ENCODE results near the gene STC2. TPM values are rescaled to one million over a fixed set of nuclear protein-coding genes. Genes with fewer than 3 reads are reported as not detected.

The STC2 gene
- polyA plus RNA-seq, 2 of the 4 experiments (the other 2 are of a cell fraction), result 45.2 to 46.1 TPM

- WGBS (ENCODE audit: missing lambda C conversion rate), result 43% methylated on average over 14 of the region's 77 CpGs
- peak in 1 of 2 experiments; percentile 47; a peak in 3 of 5 replicates for TF ChIP-seq RAD21 (conservative IDR thresholded peaks at IDR 0.05 in 1 of 2, IDR thresholded peaks at IDR 0.05 in 1 of 2)
- peak in 1 of 2 experiments; percentile 34; a peak in 1 of 4 replicates for TF ChIP-seq CEBPB (IDR thresholded peaks at IDR 0.05)
- peak; percentile 44 to 66; a peak in 4 of 5 replicates for TF ChIP-seq JUN (IDR thresholded peaks at IDR 0.05)
- peak; percentile 30; the same call in 2 of the 3 replicates for TF ChIP-seq CTCF (IDR thresholded peaks at IDR 0.05)
- peak; percentile 84 for TF ChIP-seq MAX (IDR thresholded peaks at IDR 0.05)
- TF ChIP-seq KDM5A (IDR thresholded peaks at IDR 0.05), result no peak
- peak; percentile 56; the same call in 2 of the 3 replicates for TF ChIP-seq SMC3 (IDR thresholded peaks at IDR 0.05)
- TF ChIP-seq MAFK (IDR thresholded peaks at IDR 0.05; ENCODE audit: partially characterized antibody), result no peak
- 0 out of 3 replicates have a peak, but pooled peaks have one; percentile 38 for TF ChIP-seq BCL3 (IDR thresholded peaks at IDR 0.05)
- peak; percentile 75; the same call in 1 of the 2 replicates for TF ChIP-seq MYC (IDR thresholded peaks at IDR 0.05; ENCODE audit: borderline replicate concordance, low read length)
- no peak for TF ChIP-seq RNF2 (IDR thresholded peaks at IDR 0.05; ENCODE audit: borderline replicate concordance, low read depth)
- TF ChIP-seq EP300 (IDR thresholded peaks at IDR 0.05), result peak; percentile 21 to 37; a peak in 2 of 5 replicates
- TF ChIP-seq USF2 (IDR thresholded peaks at IDR 0.05), result peak; percentile 45; the same call in 1 of the 2 replicates
- TF ChIP-seq HMGXB4 (CRISPR knock-in tag; IDR thresholded peaks at IDR 0.05; ENCODE audit: borderline replicate concordance), result no peak
- H3K4me1 ChIP-seq, result peaks cover 30% of the 10 kb centered on the region
- DNase-seq (ENCODE audit: low read depth in 1 of 2, low spot score in 1 of 2) (peak in 1 of 2 experiments; percentile 59), FAIRE-seq (no peak), ATAC-seq (peak; percentile 23 to 51)
- CTCF ChIA-PET, result interaction anchor here (0.6 to 9.5 kb wide), 13 partner anchors 10 to 981 kb away, joined by 3 to 129 read pairs (median 3); partner anchors contain the start of gene BOD1
- POLR2A ChIA-PET, result interaction anchor here (0.6 to 2.6 kb wide), 12 partner anchors 9 to 437 kb away, joined by 3 to 23 read pairs (median 4); partner anchors contain the start of gene BOD1
- peak overlapping the region; percentile 86 for H3K4me2 ChIP-seq
- H3K9me3 ChIP-seq, result no peaks in the 10 kb centered on the region
- peak overlapping the region; percentile 87 for H3K4me3 ChIP-seq
- peak overlapping the region; percentile 88 to 97 for H3K27ac ChIP-seq
Measured at GRCh38 chr5:173329491-173330337, 1.5 kb upstream of the STC2 start.

GRCh38 chr5:173328844-173329490, 753 bp upstream of the STC2 start:
- WGBS (ENCODE audit: missing lambda C conversion rate), result 2% methylated on average over 29 of the region's 29 CpGs
- Histone ChIP-seq H3K27ac (peak overlapping the region; percentile 88 to 97), H3K4me2 (peak overlapping the region; percentile 86), H3K4me3 (peak overlapping the region; percentile 87), H3K9me3 (no peaks in the 10 kb centered on the region), H3K4me1 (peaks cover 23% of the 10 kb centered on the region)
- POLR2A ChIA-PET, result interaction anchor here (0.6 to 2.6 kb wide), 20 partner anchors 9 to 558 kb away, joined by 3 to 23 read pairs (median 4); partner anchors contain the start of genes BOD1 and DUSP1
- CTCF ChIA-PET, result interaction anchor here (1.2 to 9.5 kb wide), 6 partner anchors 9 to 287 kb away, joined by 3 to 129 read pairs (median 18); partner anchors contain the start of gene BOD1
- FAIRE-seq, result no peak
- TF ChIP-seq REST (IDR thresholded peaks at IDR 0.05) (no peak), NR3C1 (IDR thresholded peaks at IDR 0.05) (no peak), CEBPB (IDR thresholded peaks at IDR 0.05) (peak; percentile 15 to 24; a peak in 2 of 4 replicates)
- peak; percentile 47 to 69 for DNase-seq (ENCODE audit: low read depth in 1 of 2, low spot score in 1 of 2)
- peak; percentile 34 to 54 for ATAC-seq

Measured in A549 (cell line).